OCI-LY1 (cell line): ENCODE measurements around the gene AMT.

Source experiments
- EZH2 ChIP-seq: fragments of 200-600 bp; sonication (generic), shearing (Covaris generic); IDR thresholded peaks from 2 replicates; pipeline ENCODE4 v1.8.0; 2017; ENCODE audit warnings: borderline replicate concordance, mixed run types, mild to moderate bottlenecking, antibody characterized with exemption, low read length, moderate library complexity, mixed read lengths
- TF ChIP-seq, protein P1 (sequence below): fragments of 200-600 bp; sonication (generic), shearing (Covaris generic); IDR thresholded peaks from 2 replicates; pipeline ENCODE4 v1.5.1; 2017; ENCODE audit warnings: mild to moderate bottlenecking, antibody characterized with exemption, low read length, moderate library complexity, mixed read lengths

DNA sequence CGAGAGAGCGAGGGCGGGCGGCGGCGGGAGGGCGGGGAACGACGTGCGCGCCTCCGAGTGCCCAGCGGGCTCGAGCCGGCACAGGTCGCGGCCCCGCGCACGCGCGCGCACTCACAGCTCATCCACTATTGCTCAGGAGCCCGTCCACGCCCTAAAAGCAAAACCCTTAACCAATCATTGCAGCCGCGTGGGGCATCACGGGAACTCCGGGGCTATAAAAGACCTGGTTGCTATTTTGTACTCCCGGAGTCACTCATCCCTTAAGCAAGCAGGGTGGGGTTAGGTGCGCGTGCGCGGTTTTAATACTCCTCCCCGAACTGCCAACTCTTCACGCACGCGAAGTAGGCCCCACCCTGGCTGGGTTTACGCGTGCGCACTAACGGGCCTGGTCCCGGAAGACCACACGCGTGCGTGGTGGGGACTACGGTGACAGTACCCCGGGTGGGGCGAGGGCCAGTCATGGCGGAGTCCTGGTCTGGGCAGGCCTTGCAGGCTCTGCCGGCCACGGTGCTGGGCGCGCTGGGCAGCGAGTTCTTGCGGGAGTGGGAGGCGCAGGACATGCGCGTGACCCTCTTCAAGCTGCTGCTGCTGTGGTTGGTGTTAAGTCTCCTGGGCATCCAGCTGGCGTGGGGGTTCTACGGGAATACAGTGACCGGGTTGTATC lies 10.2 kb downstream of the AMT start, which contains the start of the genes RHOA and TCTA:
- TF ChIP-seq, protein P1, sequence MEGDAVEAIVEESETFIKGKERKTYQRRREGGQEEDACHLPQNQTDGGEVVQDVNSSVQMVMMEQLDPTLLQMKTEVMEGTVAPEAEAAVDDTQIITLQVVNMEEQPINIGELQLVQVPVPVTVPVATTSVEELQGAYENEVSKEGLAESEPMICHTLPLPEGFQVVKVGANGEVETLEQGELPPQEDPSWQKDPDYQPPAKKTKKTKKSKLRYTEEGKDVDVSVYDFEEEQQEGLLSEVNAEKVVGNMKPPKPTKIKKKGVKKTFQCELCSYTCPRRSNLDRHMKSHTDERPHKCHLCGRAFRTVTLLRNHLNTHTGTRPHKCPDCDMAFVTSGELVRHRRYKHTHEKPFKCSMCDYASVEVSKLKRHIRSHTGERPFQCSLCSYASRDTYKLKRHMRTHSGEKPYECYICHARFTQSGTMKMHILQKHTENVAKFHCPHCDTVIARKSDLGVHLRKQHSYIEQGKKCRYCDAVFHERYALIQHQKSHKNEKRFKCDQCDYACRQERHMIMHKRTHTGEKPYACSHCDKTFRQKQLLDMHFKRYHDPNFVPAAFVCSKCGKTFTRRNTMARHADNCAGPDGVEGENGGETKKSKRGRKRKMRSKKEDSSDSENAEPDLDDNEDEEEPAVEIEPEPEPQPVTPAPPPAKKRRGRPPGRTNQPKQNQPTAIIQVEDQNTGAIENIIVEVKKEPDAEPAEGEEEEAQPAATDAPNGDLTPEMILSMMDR = no peak
- TF ChIP-seq EZH2 = no peak
